ENCODE results near the gene ESYT3.
"Not testable (repeated sequence)": the region's sequence is repeated elsewhere in the genome, so short reads cannot be mapped to it uniquely, and the experiment has no call there.

ESYT3 gene

DNA sequence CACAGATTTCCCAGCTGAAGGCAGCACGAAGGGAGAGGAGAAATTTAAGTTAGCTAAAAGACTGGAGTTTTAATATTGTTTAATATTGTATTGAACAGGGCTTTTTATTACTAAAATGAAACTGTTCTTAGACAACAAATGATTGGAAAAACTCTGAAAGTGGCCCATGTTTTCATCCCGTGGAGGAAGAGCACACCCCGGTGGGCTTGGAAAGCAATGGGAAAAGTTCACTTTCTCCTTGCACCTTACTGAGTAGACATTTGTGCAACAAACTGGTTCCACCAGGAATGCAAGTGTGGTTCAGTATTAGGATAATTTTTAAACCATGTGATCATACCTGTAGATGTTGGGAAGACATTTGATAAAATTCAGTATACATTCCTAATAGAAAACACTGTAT is 8.2 kb upstream of the ESYT3 start:
- TF ChIP-seq, protein P1, sequence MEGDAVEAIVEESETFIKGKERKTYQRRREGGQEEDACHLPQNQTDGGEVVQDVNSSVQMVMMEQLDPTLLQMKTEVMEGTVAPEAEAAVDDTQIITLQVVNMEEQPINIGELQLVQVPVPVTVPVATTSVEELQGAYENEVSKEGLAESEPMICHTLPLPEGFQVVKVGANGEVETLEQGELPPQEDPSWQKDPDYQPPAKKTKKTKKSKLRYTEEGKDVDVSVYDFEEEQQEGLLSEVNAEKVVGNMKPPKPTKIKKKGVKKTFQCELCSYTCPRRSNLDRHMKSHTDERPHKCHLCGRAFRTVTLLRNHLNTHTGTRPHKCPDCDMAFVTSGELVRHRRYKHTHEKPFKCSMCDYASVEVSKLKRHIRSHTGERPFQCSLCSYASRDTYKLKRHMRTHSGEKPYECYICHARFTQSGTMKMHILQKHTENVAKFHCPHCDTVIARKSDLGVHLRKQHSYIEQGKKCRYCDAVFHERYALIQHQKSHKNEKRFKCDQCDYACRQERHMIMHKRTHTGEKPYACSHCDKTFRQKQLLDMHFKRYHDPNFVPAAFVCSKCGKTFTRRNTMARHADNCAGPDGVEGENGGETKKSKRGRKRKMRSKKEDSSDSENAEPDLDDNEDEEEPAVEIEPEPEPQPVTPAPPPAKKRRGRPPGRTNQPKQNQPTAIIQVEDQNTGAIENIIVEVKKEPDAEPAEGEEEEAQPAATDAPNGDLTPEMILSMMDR (IDR thresholded peaks at IDR 0.05; ENCODE audit: control insufficient read depth, extremely low read depth, insufficient read depth) = 0 out of 2 replicates have a peak, but pooled peaks have one; percentile 16
- H3K4me3 ChIP-seq (ENCODE audit: low read depth, low read length) = no peak overlapping the region
- DNase-seq (ENCODE audit: low read depth) = no peak

DNA sequence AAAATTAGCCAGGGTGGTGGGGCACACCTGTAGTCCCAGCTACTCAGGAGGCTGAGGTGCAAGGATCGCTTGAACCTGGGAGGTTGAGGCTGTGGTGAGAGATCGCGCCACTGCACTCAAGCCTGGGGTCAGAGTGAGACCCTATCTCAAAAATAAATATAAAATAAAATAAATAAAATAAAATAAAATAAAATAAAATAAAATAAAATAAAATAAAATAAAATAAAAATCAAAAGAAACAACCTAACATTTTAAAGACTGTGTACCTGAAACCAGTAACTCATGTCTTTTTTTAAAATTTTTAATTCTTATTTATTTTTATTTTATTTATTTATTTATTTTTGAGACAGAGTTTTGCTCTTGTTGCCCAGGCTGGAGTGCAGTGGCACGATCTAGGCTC is 7.7 kb upstream of the ESYT3 start:
- not testable (repeated sequence) for H3K4me3 ChIP-seq (ENCODE audit: low read depth, low read length); DNase-seq (ENCODE audit: low read depth)

DNA sequence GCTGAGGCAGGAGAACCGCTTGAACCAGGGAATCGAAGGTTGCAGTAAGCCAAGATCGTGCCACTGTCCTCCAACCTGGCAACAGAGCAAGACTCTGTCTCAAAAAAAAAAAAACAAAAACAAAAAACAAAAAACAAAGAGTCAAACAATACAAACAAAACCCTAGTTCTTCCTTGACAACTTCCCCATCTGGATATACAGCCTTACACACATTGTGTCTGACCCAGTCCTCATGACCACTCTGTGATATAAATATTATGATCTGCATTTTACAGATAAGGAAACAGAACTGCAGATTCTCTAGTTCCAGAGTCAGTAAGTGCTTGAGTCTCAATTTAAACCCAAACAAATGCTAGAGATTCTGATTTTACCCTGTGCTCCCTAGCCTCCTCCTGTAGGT is 4.8 kb upstream of the ESYT3 start:
- TF ChIP-seq, protein P1 (IDR thresholded peaks at IDR 0.05; ENCODE audit: control insufficient read depth, extremely low read depth, insufficient read depth) = no peak
- no peak for DNase-seq (ENCODE audit: low read depth)
- no peak overlapping the region for H3K4me3 ChIP-seq (ENCODE audit: low read depth, low read length)

DNA sequence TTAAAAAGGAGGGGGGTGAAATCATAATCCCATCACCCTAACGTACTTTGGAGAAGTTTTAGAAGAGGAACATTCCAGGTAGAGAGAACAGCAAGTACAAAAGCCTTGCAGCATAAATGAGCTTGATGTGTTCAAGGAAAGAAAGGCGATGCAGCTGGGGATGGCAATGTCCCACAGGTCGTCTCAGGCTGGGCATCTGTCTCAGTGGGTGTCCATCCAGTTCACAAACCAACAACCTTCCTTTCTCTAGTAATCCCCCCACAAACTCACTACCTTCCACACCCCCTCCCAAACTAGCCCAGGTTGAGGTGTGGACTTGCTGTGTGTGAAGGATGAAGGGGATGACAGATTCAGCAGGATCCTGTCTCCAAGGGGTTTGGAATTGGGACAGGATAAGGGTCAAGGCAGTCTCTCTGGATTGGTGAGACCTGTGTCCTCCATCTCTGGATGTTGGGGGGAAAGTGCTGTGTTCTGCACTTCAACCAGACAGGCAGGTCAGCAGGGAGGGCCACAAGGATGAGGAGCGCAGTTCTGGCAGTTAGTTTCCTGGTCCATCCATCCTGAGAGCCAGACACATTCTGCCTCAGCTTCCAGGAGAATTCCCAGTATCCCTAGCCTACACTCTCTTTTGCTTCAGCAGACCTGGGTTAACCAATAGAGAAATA is 1.7 kb upstream of the ESYT3 start:
- no peak for DNase-seq (ENCODE audit: low read depth)
- H3K4me3 ChIP-seq (ENCODE audit: low read depth, low read length) = no peak overlapping the region
- TF ChIP-seq, protein P1 (IDR thresholded peaks at IDR 0.05; ENCODE audit: control insufficient read depth, extremely low read depth, insufficient read depth) = no peak

DNA sequence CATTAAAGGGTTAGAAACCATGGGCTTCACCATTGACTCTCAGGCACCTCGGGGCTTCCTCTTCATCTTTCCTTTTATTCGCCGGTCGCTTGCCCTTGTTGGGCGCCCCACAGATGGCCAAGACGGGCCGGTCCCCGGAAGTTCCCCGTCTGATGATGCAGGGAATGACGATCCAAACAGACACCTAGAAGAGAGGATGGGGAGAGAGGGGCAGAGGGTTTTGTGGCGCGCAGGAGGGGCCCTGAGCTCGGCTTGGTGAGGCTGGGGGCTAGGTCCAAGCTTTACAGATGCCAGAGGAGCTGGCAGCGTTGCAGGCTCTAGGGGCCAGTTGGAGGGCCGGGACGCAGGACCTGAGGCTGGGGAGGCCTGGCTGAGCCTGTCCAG is 532 bp upstream of the ESYT3 start:
- TF ChIP-seq, protein P1 (IDR thresholded peaks at IDR 0.05; ENCODE audit: control insufficient read depth, extremely low read depth, insufficient read depth) = no peak

DNA sequence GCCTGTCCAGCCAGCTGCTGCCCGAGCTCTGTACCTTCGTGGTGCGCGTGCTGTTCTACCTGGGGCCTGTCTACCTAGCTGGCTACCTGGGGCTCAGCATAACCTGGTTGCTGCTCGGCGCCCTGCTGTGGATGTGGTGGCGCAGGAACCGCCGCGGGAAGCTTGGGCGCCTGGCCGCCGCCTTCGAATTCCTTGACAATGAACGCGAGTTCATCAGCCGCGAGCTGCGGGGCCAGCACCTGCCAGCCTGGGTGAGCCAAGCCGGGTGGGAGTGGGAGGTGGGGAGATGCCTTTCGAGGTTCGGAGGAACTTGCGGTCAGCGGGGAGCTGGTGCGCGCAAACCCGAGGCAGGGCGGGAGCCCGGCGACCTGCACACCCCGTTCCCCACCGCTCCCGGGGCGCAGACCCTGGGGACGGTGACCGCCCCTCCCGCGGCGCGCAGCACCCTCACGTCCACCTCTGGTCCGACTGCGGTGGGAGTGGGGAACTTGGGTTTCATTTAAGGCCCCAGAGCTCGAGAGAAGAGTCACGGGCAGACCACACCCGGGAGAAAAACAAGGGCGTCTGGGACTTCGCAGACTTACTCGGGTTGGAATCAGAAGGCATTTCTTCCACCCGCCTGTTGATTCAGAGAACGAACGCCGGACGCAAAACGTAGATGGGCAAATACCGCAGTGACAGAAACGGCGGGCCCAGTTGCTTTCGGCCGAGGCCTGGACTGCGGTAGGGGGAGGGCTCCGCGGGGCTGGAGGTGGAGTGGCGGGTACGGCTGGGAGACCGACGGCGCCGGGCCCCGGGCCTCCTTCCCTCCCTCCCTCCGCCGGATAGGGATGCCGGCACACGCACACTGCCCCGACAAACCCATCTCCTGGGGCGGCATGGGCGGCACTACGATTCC is 708 bp downstream of the ESYT3 start:
- DNase-seq (ENCODE audit: low read depth) = no peak
- TF ChIP-seq, protein P1 (IDR thresholded peaks at IDR 0.05; ENCODE audit: control insufficient read depth, extremely low read depth, insufficient read depth) = no peak
- H3K4me3 ChIP-seq (ENCODE audit: low read depth, low read length) = peak overlapping the region; percentile 53

More for the DNA sequence above, 532 bp upstream of the ESYT3 start:
- DNase-seq (ENCODE audit: low read depth) = no peak
- no peak overlapping the region for H3K4me3 ChIP-seq (ENCODE audit: low read depth, low read length)

DNA sequence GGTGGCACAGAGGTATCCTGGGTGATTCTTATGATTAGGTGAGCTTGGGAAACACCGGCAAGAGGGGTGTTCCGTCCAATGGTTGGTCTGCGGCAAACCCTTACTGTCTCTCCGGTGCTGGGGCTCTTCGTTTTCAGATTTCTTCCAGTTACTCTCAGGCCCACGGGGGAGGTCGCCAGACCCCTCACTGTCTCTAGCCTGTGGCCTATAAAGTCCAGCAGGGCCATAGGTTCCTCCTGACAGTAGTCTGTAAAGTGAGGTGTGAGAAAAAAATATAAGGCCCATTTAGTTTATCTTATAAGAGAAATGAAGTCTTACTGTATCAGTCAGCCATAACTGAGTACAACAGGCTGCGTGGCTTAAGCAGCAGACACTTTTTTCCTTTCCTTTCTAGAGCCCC is 1.4 kb downstream of the ESYT3 start:
- no peak overlapping the region for H3K4me3 ChIP-seq (ENCODE audit: low read depth, low read length)
- TF ChIP-seq, protein P1 (IDR thresholded peaks at IDR 0.05; ENCODE audit: control insufficient read depth, extremely low read depth, insufficient read depth) = no peak
- DNase-seq (ENCODE audit: low read depth) = no peak

Data from LNCaP clone FGC (cell line).